Mesenchymal stem cell (in vitro differentiated cells and primary cell): Measurements from ENCODE around the gene PPP1R12A. TPM values are rescaled to one million over a fixed set of nuclear protein-coding genes. Genes with fewer than 3 reads are reported as not detected.

Experiments used
- DNase-seq: peaks from one replicate; pipeline ENCODE4 v3.0.0-alpha.2; 2013
- H2AFZ ChIP-seq: one replicate; pipeline ENCODE4 v1.6.1; 2013; ENCODE audit warnings: low read depth, mild to moderate bottlenecking, control low read depth, inconsistent platforms, low read length, moderate library complexity
- H2AK5ac ChIP-seq: 2 replicates; pipeline ENCODE4 v1.6.1; 2013; ENCODE audit warnings: low read length, moderate library complexity, mild to moderate bottlenecking, inconsistent platforms; ENCODE audit not compliant: severe bottlenecking
- H2BK120ac ChIP-seq: one replicate; pipeline ENCODE4 v1.6.1; 2013; ENCODE audit warnings: low read depth, mild to moderate bottlenecking, inconsistent platforms, low read length, moderate library complexity
- H2BK12ac ChIP-seq, 2 experiments: one replicate each; pipeline ENCODE4 v1.6.1; 2013; ENCODE audit warnings: inconsistent platforms in 2 of 2, low read length in 2 of 2, mild to moderate bottlenecking in 2 of 2, moderate library complexity in 2 of 2, control low read depth in 1 of 2
- H2BK15ac ChIP-seq: one replicate; pipeline ENCODE4 v1.6.1; 2013; ENCODE audit warnings: mild to moderate bottlenecking, low read depth, inconsistent platforms; ENCODE audit not compliant: poor library complexity, severe bottlenecking
- H2BK5ac ChIP-seq: 2 replicates; pipeline ENCODE4 v1.6.1; 2013; ENCODE audit warnings: low read depth, mild to moderate bottlenecking, low read length, control low read depth, inconsistent platforms; ENCODE audit not compliant: poor library complexity, severe bottlenecking
- H3K14ac ChIP-seq, 2 experiments: one replicate each; pipeline ENCODE4 v1.6.1; 2013; ENCODE audit warnings: inconsistent platforms in 2 of 2, low read length in 2 of 2, control low read depth in 1 of 2, mild to moderate bottlenecking in 1 of 2, moderate library complexity in 1 of 2
- H3K18ac ChIP-seq, 2 experiments: one replicate each; pipeline ENCODE4 v1.6.1; 2013; ENCODE audit warnings: inconsistent platforms in 2 of 2, low read length in 2 of 2, control low read depth in 1 of 2, low read depth in 1 of 2, mild to moderate bottlenecking in 1 of 2
- H3K23ac ChIP-seq, 2 experiments: one replicate each; pipeline ENCODE4 v1.6.1; 2013; ENCODE audit warnings: inconsistent platforms in 2 of 2, low read length in 2 of 2, mild to moderate bottlenecking in 2 of 2, moderate library complexity in 2 of 2, control low read depth in 1 of 2
- H3K27ac ChIP-seq: 2 replicates; pipeline ENCODE4 v1.5.1; 2013; ENCODE audit warnings: mild to moderate bottlenecking, moderate library complexity, low read length, control low read depth, inconsistent platforms; ENCODE audit not compliant: poor library complexity, severe bottlenecking
- H3K27me3 ChIP-seq, 2 experiments: 2 replicates each; pipeline versions ENCODE4 v1.6.1 to v1.7.0; 2013; ENCODE audit warnings: low read length in 2 of 2, mild to moderate bottlenecking in 2 of 2, moderate library complexity in 2 of 2, control low read depth in 1 of 2, inconsistent platforms in 1 of 2; ENCODE audit not compliant: control insufficient read depth in 1 of 2, insufficient read depth in 1 of 2
- H3K36me3 ChIP-seq, 2 experiments: 2 replicates each; pipeline versions ENCODE4 v1.6.1 to v1.7.0; 2013; ENCODE audit warnings: low read length in 2 of 2, control low read depth in 1 of 2, inconsistent platforms in 1 of 2, low read depth in 1 of 2, mild to moderate bottlenecking in 1 of 2; ENCODE audit not compliant: insufficient read depth in 2 of 2, control insufficient read depth in 1 of 2
- H3K4ac ChIP-seq, 2 experiments: one replicate each; pipeline ENCODE4 v1.6.1; 2013; ENCODE audit warnings: inconsistent platforms in 2 of 2, low read length in 2 of 2, mild to moderate bottlenecking in 2 of 2, moderate library complexity in 2 of 2, control low read depth in 1 of 2, low read depth in 1 of 2
- H3K4me1 ChIP-seq: 2 replicates; pipeline ENCODE4 v1.6.1; 2013; ENCODE audit warnings: low read depth, low read length, control low read depth; ENCODE audit not compliant: control insufficient read depth, insufficient read depth
- H3K4me2 ChIP-seq: 2 replicates; pipeline ENCODE4 v1.6.1; 2013; ENCODE audit warnings: low read length, mild to moderate bottlenecking, inconsistent platforms; ENCODE audit not compliant: poor library complexity, severe bottlenecking
- H3K4me3 ChIP-seq, 2 experiments: 2 replicates each; pipeline versions ENCODE4 v1.5.1 to v1.7.0; 2013; ENCODE audit warnings: low read length in 2 of 2, mild to moderate bottlenecking in 2 of 2, control low read depth in 1 of 2, low read depth in 1 of 2; ENCODE audit not compliant: insufficient read depth in 1 of 2
- H3K79me1 ChIP-seq: replicated peaks from 2 replicates; pipeline ENCODE4 v1.6.1; 2013; ENCODE audit warnings: mild to moderate bottlenecking, control low read depth, low read length, inconsistent platforms; ENCODE audit not compliant: poor library complexity, severe bottlenecking
- H3K9ac ChIP-seq: 2 replicates; pipeline ENCODE4 v1.7.0; 2013; ENCODE audit warnings: mild to moderate bottlenecking, low read length, moderate library complexity
- H3K9me3 ChIP-seq: 2 replicates; pipeline ENCODE4 v1.7.0; 2013; ENCODE audit warnings: mild to moderate bottlenecking, low read length; ENCODE audit not compliant: control insufficient read depth
- H4K8ac ChIP-seq: one replicate; pipeline ENCODE4 v1.6.1; 2013; ENCODE audit warnings: inconsistent platforms, mild to moderate bottlenecking, low read length, moderate library complexity
- H4K91ac ChIP-seq: one replicate; pipeline ENCODE4 v1.6.1; 2013; ENCODE audit warnings: mild to moderate bottlenecking, low read length, inconsistent platforms
- WGBS: methylation state at CpG from one replicate; pipeline ENCODE4 v1.1.7; 2013; ENCODE audit warnings: mixed read lengths; 5-methylcytosine and 5-hydroxymethylcytosine counted together
- small RNA-seq: library from polyadenylated mRNA; stranded (forward); fragments of <200 nt; extraction: miRNeasy Mini kit (QIAGEN cat#:217004); gene quantifications from one replicate; pipeline ENCODE3, GENCODE V24; 2013; ENCODE audit warnings: low read depth

PPP1R12A gene

GRCh38 chr12:79732638-79733037, 202.3 kb downstream of the PPP1R12A start:
- H3K9me3 ChIP-seq, result no peaks in the 10 kb centered on the region
- no peak overlapping the region for H2BK12ac ChIP-seq
- no peak overlapping the region for H3K23ac ChIP-seq
- H3K18ac ChIP-seq, result no peak overlapping the region
- no peak overlapping the region for H2BK5ac ChIP-seq
- no peak overlapping the region for H3K4me2 ChIP-seq
- no peak overlapping the region for H2BK120ac ChIP-seq
- no peak for DNase-seq
- no peak overlapping the region for H2AFZ ChIP-seq
- no peak overlapping the region for H4K8ac ChIP-seq
- H3K4me1 ChIP-seq, result no peaks in the 10 kb centered on the region
- no peak overlapping the region for H3K27ac ChIP-seq
- H3K27me3 ChIP-seq, result no peaks in the 10 kb centered on the region
- H2BK15ac ChIP-seq, result no peak overlapping the region
- no peak overlapping the region for H3K4me3 ChIP-seq
- H3K9ac ChIP-seq, result no peak overlapping the region
- no peaks in the 10 kb centered on the region for H3K36me3 ChIP-seq
- no peak overlapping the region for H3K4ac ChIP-seq
- no peak overlapping the region for H2AK5ac ChIP-seq
- no peaks in the 10 kb centered on the region for H3K79me1 ChIP-seq
- no peak overlapping the region for H3K14ac ChIP-seq
- no peak overlapping the region for H4K91ac ChIP-seq

GRCh38 chr12:79725987-79726386, 208.9 kb downstream of the PPP1R12A start:
- no peaks in the 10 kb centered on the region for H3K4me1 ChIP-seq
- H3K9ac ChIP-seq, result no peak overlapping the region
- no peak overlapping the region for H2BK120ac ChIP-seq
- H3K4me3 ChIP-seq, result no peak overlapping the region
- no peaks in the 10 kb centered on the region for H3K79me1 ChIP-seq
- H3K18ac ChIP-seq, result no peak overlapping the region
- no peak overlapping the region for H2BK15ac ChIP-seq
- H3K14ac ChIP-seq, result no peak overlapping the region
- no peak overlapping the region for H2AFZ ChIP-seq
- no peak overlapping the region for H3K23ac ChIP-seq
- WGBS, result 32% methylated on average over 1 of the region's 1 CpG
- no peak overlapping the region for H3K4me2 ChIP-seq
- no peaks in the 10 kb centered on the region for H3K27me3 ChIP-seq
- H2BK12ac ChIP-seq, result no peak overlapping the region
- no peak overlapping the region for H4K8ac ChIP-seq
- no peaks in the 10 kb centered on the region for H3K36me3 ChIP-seq
- no peak overlapping the region for H2AK5ac ChIP-seq
- no peak overlapping the region for H2BK5ac ChIP-seq
- no peaks in the 10 kb centered on the region for H3K9me3 ChIP-seq
- peak; percentile 16 for DNase-seq
- H3K27ac ChIP-seq, result no peak overlapping the region
- no peak overlapping the region for H4K91ac ChIP-seq
- no peak overlapping the region for H3K4ac ChIP-seq

Small RNA genes within 50 kb of the gene (small RNA-seq; reads per million reads assigned to genes)
- not detected for gene RNA5SP363
